Natural killer cell treated with Interleukin-12 subunit alpha and Interleukin-12 subunit beta and Interleukin-15 and Interleukin-18, amount 100 ng/mL, for 72 hours (primary cell): ENCODE results near the gene SNX10. TPM values are rescaled to one million over a fixed set of nuclear protein-coding genes. Genes with fewer than 3 reads are reported as not detected.

Experiments used
- ATAC-seq, 2 donors: fragments of 150-1000 bp; cut with Tn5 transposase in 1 of 2; sonication (Bioruptor Pico), chemical (Tn5 transposase) in 1 of 2; 2 replicates each; pipeline ENCODE4 v1.10.0; 2021
- DNase-seq: peaks from one replicate; pipeline ENCODE4 v3.0.0; 2022; ENCODE audit warnings: low spot score
- H3K27ac Mint-ChIP-seq, 2 donors: 1 replicate in 1 of 2; 2 replicates in 1 of 2; pipeline ENCODE4 v1.8.0; 2022; ENCODE audit warnings: mixed read lengths in 2 of 2, mild to moderate bottlenecking in 1 of 2, moderate library complexity in 1 of 2
- H3K27me3 Mint-ChIP-seq, 2 donors: 1 replicate in 1 of 2; 2 replicates in 1 of 2; pipeline ENCODE4 v1.8.0; 2022; ENCODE audit warnings: mixed read lengths in 2 of 2
- H3K36me3 Mint-ChIP-seq: one replicate; pipeline ENCODE4 v1.8.0; 2022; ENCODE audit warnings: mixed read lengths
- H3K4me1 Mint-ChIP-seq, 2 donors: 1 replicate in 1 of 2; 2 replicates in 1 of 2; pipeline ENCODE4 v1.8.0; 2022; ENCODE audit warnings: low read depth in 2 of 2, mixed read lengths in 2 of 2, mild to moderate bottlenecking in 1 of 2
- H3K4me3 Mint-ChIP-seq: one replicate; pipeline ENCODE4 v1.8.0; 2022; ENCODE audit warnings: mixed read lengths
- H3K9me3 Mint-ChIP-seq: 2 replicates; pipeline ENCODE4 v1.8.0; 2022; ENCODE audit warnings: mixed read lengths
- total RNA-seq, 2 donors: library from RNA; stranded (reverse); gene quantifications; one replicate each; pipeline ENCODE4 v1.2.3, GENCODE V29; 2022

The SNX10 gene
- total RNA-seq, 2 donors from 2014 or later = 47.2 to 81.7 TPM

- Mint-ChIP-seq H3K9me3 (no peaks in the 10 kb centered on the region), H3K4me3 (no peak overlapping the region), H3K27ac (no peak overlapping the region), H3K36me3 (peaks cover 11% of the 10 kb centered on the region), H3K4me1 (peaks cover 8 to 11% of the 10 kb centered on the region in 2 donors), H3K27me3 (peaks cover 7 to 9% of the 10 kb centered on the region in 2 donors)
- DNase-seq = no peak
- ATAC-seq = no peak
Measured at GRCh38 chr7:26374647-26375373, 83.1 kb downstream of the SNX10 start.

- DNase-seq (no peak), ATAC-seq (peak; percentile 17 to 28)
- H3K9me3 Mint-ChIP-seq = no peaks in the 10 kb centered on the region
- H3K4me3 Mint-ChIP-seq = peak overlapping the region; percentile 75
- H3K27me3 Mint-ChIP-seq = peaks cover 7 to 9% of the 10 kb centered on the region in 2 donors
- peaks cover 4 to 8% of the 10 kb centered on the region in 2 donors for H3K4me1 Mint-ChIP-seq
- H3K36me3 Mint-ChIP-seq = peaks cover 11% of the 10 kb centered on the region
- H3K27ac Mint-ChIP-seq = no peak overlapping the region
Measured at GRCh38 chr7:26375726-26376174, 84.1 kb downstream of the SNX10 start.

- no peak for DNase-seq
- H3K27ac Mint-ChIP-seq = no peak overlapping the region
- ATAC-seq = peak; percentile 54 to 67
- peak overlapping the region; percentile 75 for H3K4me3 Mint-ChIP-seq
- peaks cover 8 to 12% of the 10 kb centered on the region in 2 donors for H3K4me1 Mint-ChIP-seq
- no peaks in the 10 kb centered on the region for H3K9me3 Mint-ChIP-seq
- peaks cover 7 to 9% of the 10 kb centered on the region in 2 donors for H3K27me3 Mint-ChIP-seq
- H3K36me3 Mint-ChIP-seq = peaks cover 11% of the 10 kb centered on the region
Measured at GRCh38 chr7:26376175-26376917, 84.7 kb downstream of the SNX10 start.

GRCh38 chr7:26378016-26378415, 86.4 kb downstream of the SNX10 start:
- Mint-ChIP-seq H3K27me3 (peaks cover 7 to 11% of the 10 kb centered on the region in 2 donors), H3K27ac (no peak overlapping the region), H3K4me3 (no peak overlapping the region), H3K9me3 (no peaks in the 10 kb centered on the region), H3K36me3 (no peaks in the 10 kb centered on the region), H3K4me1 (peaks cover 20% of the 10 kb centered on the region in 2 donors)
- DNase-seq (no peak), ATAC-seq (no peak)

DNA sequence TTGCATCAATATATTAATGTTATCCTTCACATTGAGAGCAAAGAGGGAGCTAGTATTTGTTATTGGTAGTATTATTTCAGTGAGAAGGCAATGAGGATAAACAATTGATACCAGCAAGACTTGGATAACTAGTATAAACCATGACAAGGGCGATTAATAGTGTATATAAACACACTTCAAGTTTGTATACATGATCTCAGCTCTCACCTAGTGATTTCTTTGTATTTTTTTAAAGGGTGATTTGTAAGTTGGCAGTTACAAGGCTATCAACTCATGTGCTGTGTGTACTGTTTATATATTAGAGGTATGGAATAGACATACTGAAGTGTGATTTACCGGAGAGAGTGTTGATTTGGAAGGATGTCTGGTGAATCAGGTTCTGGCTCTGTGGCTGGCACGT, 88.0 kb downstream of the SNX10 start:
- ATAC-seq (no peak), DNase-seq (no peak)
- H3K4me3 Mint-ChIP-seq = no peak overlapping the region
- H3K27me3 Mint-ChIP-seq = peaks cover 7 to 11% of the 10 kb centered on the region in 2 donors
- no peak overlapping the region for H3K27ac Mint-ChIP-seq
- peaks cover 20% of the 10 kb centered on the region in 2 donors for H3K4me1 Mint-ChIP-seq
- no peaks in the 10 kb centered on the region for H3K9me3 Mint-ChIP-seq
- H3K36me3 Mint-ChIP-seq = no peaks in the 10 kb centered on the region

DNA sequence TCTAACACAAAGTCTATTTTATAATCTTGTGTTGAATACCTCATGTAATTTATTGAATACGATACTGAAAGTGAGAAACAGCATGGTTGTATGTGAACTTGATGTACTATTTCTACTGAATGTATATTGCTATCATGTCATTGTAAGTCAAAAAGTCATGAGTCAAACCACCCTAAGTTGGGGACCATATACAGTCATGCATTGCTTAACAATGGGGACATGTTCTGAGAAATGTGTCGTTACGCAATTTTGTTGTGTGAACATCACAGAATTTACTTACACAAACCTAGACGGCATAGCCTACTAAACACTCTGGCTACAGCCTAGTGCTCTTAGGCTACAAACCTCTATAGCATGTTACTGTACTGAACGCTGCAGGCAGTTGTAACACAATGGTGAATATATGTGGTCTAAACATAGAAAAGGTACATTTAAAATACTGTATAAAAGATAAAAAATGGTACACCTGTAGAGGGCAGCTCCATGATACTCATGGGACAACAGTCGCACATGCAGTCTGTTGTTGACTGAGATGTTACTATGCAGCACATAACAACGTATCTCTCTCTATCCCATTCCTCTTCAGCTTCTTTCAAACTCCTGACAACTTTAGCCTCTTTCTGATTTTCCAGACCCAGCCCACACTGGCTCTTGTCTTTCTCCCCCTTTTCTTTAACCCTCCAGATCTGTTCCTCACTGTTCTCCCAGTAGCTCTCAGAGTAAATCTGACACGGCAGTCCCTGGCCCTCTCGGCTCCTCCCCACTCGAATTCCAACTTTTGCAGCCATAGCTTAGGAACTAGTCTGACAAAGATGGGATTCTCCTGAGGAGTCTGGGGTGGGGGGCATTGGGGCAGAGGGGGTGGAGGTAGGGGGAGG, 90.1 kb downstream of the SNX10 start:
- H3K27me3 Mint-ChIP-seq = peaks cover 17% of the 10 kb centered on the region in 2 donors
- H3K36me3 Mint-ChIP-seq = no peaks in the 10 kb centered on the region
- H3K27ac Mint-ChIP-seq = peak overlapping the region; percentile 26 to 80
- no peaks in the 10 kb centered on the region for H3K9me3 Mint-ChIP-seq
- H3K4me1 Mint-ChIP-seq = peaks cover 20% of the 10 kb centered on the region in 2 donors
- no peak for DNase-seq
- peak; percentile 87 to 88 for ATAC-seq
- peak overlapping the region; percentile 38 for H3K4me3 Mint-ChIP-seq

- H3K27ac Mint-ChIP-seq = no peak overlapping the region
- H3K9me3 Mint-ChIP-seq = no peaks in the 10 kb centered on the region
- ATAC-seq (no peak), DNase-seq (no peak)
- H3K4me1 Mint-ChIP-seq = peaks cover 19 to 22% of the 10 kb centered on the region in 2 donors
- H3K27me3 Mint-ChIP-seq = peaks cover 23 to 35% of the 10 kb centered on the region in 2 donors
- H3K36me3 Mint-ChIP-seq = no peaks in the 10 kb centered on the region
- no peak overlapping the region for H3K4me3 Mint-ChIP-seq
Measured at GRCh38 chr7:26385240-26385639, 93.6 kb downstream of the SNX10 start.

DNA sequence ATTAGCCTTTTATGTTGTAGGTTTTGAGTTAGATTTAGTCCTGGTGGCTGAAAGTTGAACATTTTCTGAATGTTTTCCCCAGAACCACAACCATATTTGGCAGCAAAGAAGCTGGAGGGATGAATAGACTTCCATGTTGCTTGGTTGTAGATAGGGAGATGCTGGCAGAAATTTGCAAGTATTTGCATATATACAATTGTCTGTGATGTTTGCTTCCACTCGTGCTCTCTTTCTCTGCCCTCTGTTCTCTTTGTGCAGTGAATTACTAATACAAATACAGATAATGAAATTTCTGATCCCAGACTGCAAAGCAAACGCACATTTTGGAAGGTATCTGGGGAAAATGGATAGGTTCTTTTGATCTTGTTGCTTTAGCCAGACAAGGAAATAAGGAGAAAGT, 96.1 kb downstream of the SNX10 start:
- Mint-ChIP-seq H3K4me1 (peaks cover 6% of the 10 kb centered on the region in 2 donors), H3K4me3 (no peak overlapping the region), H3K9me3 (no peaks in the 10 kb centered on the region), H3K36me3 (no peaks in the 10 kb centered on the region), H3K27me3 (peaks cover 24 to 37% of the 10 kb centered on the region in 2 donors), H3K27ac (no peak overlapping the region)
- DNase-seq (no peak), ATAC-seq (no peak)

DNA sequence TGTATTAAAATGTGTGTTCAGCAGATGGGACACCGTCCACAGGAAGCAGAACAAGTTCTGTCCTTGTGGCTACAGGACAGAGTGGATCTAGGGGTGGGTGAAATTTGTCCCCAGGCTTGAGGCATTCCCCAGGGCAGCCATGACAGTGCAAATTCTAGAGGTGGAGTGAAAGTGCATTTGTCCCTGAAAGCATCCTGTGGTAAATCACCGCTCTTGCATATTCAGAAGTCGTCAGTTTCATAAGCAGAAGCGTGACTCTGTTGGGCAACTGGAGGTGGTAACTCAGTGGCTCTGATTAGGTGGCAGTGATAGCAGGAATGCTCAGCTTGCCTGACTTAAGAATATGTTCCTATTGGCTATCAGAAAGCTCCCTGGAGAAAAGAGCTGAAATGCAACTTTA, 96.6 kb downstream of the SNX10 start:
- H3K36me3 Mint-ChIP-seq = no peaks in the 10 kb centered on the region
- peaks cover 24 to 37% of the 10 kb centered on the region in 2 donors for H3K27me3 Mint-ChIP-seq
- no peak for DNase-seq
- H3K4me1 Mint-ChIP-seq = peaks cover 6% of the 10 kb centered on the region in 2 donors
- no peaks in the 10 kb centered on the region for H3K9me3 Mint-ChIP-seq
- H3K4me3 Mint-ChIP-seq = no peak overlapping the region
- no peak overlapping the region for H3K27ac Mint-ChIP-seq
- ATAC-seq = peak; percentile 73 to 81

DNA sequence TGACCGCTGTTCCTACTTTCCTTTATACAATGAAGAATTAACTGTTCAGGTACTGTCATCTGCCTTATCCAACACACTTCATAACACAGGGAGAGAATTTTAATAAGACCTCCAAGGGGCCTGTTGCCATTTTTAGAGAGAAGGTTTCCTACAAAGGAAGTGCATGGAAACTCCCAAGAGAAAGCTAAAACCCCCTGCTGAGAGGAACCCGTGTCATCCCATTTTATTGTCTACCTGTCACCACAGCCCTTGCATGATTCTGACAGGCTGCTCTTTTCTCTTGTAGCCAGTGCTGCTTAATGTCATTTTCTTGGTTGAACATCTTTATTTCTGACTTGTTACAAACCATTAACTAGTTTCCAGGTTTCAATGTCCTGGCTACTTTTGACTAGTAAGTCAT, 98.4 kb downstream of the SNX10 start:
- H3K27me3 Mint-ChIP-seq = peaks cover 29 to 37% of the 10 kb centered on the region in 2 donors

GRCh38 chr7:26393818-26394217, 102.2 kb downstream of the SNX10 start:
- H3K36me3 Mint-ChIP-seq = no peaks in the 10 kb centered on the region
- H3K9me3 Mint-ChIP-seq = no peaks in the 10 kb centered on the region
- DNase-seq (no peak), ATAC-seq (no peak)
- peaks cover 2 to 5% of the 10 kb centered on the region in 2 donors for H3K4me1 Mint-ChIP-seq
- H3K4me3 Mint-ChIP-seq = no peak overlapping the region
- H3K27ac Mint-ChIP-seq = no peak overlapping the region
- peaks cover 28 to 30% of the 10 kb centered on the region in 2 donors for H3K27me3 Mint-ChIP-seq

More for the DNA sequence above, 98.4 kb downstream of the SNX10 start:
- Mint-ChIP-seq H3K27ac (no peak overlapping the region), H3K4me3 (no peak overlapping the region), H3K4me1 (peaks cover 6% of the 10 kb centered on the region in 2 donors), H3K36me3 (no peaks in the 10 kb centered on the region), H3K9me3 (no peaks in the 10 kb centered on the region)
- ATAC-seq (no peak), DNase-seq (no peak)

GRCh38 chr7:26397332-26397731, 105.7 kb downstream of the SNX10 start:
- Mint-ChIP-seq H3K27me3 (peaks cover 25 to 29% of the 10 kb centered on the region in 2 donors), H3K4me1 (peaks cover 7 to 10% of the 10 kb centered on the region in 2 donors), H3K9me3 (no peaks in the 10 kb centered on the region), H3K27ac (no peak overlapping the region), H3K36me3 (no peaks in the 10 kb centered on the region), H3K4me3 (peak overlapping the region; percentile 62)
- ATAC-seq (no peak), DNase-seq (no peak)

DNA sequence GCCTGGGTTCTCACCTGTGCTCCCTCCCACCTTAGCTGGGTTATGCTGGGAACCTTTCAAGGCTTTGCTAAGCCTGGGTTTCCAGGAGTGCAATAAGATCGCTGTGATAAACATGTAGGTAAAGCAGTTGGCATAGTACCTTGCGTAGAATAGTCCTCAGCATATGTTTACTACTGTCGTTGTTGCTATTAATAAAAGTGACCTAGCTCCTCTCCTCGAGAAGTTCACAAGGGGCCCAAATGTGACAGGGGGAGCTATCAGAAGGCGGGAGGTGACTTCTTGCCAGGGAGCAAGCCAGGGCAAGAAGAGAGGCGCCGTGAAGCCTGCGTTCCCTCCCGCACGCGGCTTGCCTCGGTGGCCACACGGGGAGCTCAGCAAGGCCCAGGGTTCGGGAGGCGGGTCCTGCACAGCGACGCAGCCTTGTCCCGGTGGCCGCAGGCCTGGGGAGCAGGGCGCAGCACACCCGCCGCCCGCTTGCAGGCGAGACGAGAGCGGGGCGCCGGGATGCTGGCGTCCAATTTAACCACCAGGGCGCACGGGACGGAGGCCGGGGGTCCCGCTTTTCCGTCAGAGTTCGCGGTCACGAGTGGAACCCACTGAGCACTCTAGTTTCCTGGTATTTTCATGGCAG, 106.2 kb downstream of the SNX10 start:
- DNase-seq (no peak), ATAC-seq (peak; percentile 59 to 66)
- H3K36me3 Mint-ChIP-seq = no peaks in the 10 kb centered on the region
- H3K9me3 Mint-ChIP-seq = no peaks in the 10 kb centered on the region
- peaks cover 25 to 29% of the 10 kb centered on the region in 2 donors for H3K27me3 Mint-ChIP-seq
- no peak overlapping the region for H3K27ac Mint-ChIP-seq
- peaks cover 7 to 10% of the 10 kb centered on the region in 2 donors for H3K4me1 Mint-ChIP-seq
- H3K4me3 Mint-ChIP-seq = peak overlapping the region; percentile 62
